HCT116 (cell line): ENCODE data around the gene PDE4B. TPM values are rescaled to one million over a fixed set of nuclear protein-coding genes. Genes with fewer than 3 reads are reported as not detected.
A peak's percentile ranks its signal among the peaks of the same experiment; 100 is the strongest.

Source experiments
- ATAC-seq: fragments of 200-7000 bp; cut with Tn5 transposase; 2 replicates; pipeline ENCODE4 v1.9.1; 2020; ENCODE audit warnings: mild to moderate bottlenecking, moderate library complexity
- BruUV-seq: library from RNA; stranded (reverse); fragments of 400-500 nt; replicated peaks from 2 replicates; lab custom pipeline; 2021; lab: Mats Ljungman, UMichigan
- CTCF ChIA-PET: fragments of 300-600 bp; sonication (Branson Sonifier 250); formaldehyde crosslinking; loops from one replicate; lab custom pipeline; 2021; ENCODE audit warnings: antibody characterized with exemption; lab: Charles Lee
- POLR2A ChIA-PET: fragments of 300-600, 350-600 bp; sonication (Branson Sonifier 250); formaldehyde crosslinking; loops from one replicate; lab custom pipeline; 2021; ENCODE audit warnings: antibody characterized with exemption; lab: Charles Lee
- RAD21 ChIA-PET, 2 experiments: fragments of 300-600 bp; sonication (Branson Sonifier 250); formaldehyde crosslinking; loops; one replicate each; lab custom pipeline; 2023; ENCODE audit warnings: low total read pairs in 2 of 2; ENCODE audit not compliant: uncharacterized antibody in 2 of 2, unreplicated experiment in 2 of 2, low non-redundant PET in 1 of 2; lab: Charles Lee
- DNase-seq: peaks from one replicate; pipeline ENCODE4 v3.0.0-alpha.2; 2010; ENCODE audit warnings: low read depth, low spot score
- H2AFZ ChIP-seq: fragments of 200-600 bp; shearing (Covaris generic), sonication (generic); 2 replicates; pipeline ENCODE4 v1.6.1; 2017; ENCODE audit warnings: low read depth, mixed run types, mixed read lengths, antibody characterized with exemption, low read length; ENCODE audit not compliant: poor library complexity, severe bottlenecking
- H3K27ac ChIP-seq: 2 replicates; pipeline ENCODE4 v1.5.1; 2012; ENCODE audit warnings: low read depth, low read length
- H3K27me3 ChIP-seq: fragments of 200-600 bp; sonication (generic); 2 replicates; pipeline ENCODE4 v1.6.1; 2016; ENCODE audit warnings: mixed run types, low read length, mixed read lengths; ENCODE audit not compliant: insufficient read depth
- H3K36me3 ChIP-seq, 2 experiments: fragments of 200-500 bp in 1 of 2; fragments of 200-600 bp in 1 of 2; sonication (Bioruptor generic) in 1 of 2; sonication (generic) in 1 of 2; 2 replicates each; pipeline versions ENCODE4 v1.5.1 to v1.6.1; 2014 to 2016; ENCODE audit warnings: low read length in 2 of 2, inconsistent platforms in 1 of 2, mixed read lengths in 1 of 2, mixed run types in 1 of 2; ENCODE audit not compliant: insufficient read depth in 2 of 2, control insufficient read depth in 1 of 2
- H3K4me1 ChIP-seq, 2 experiments: fragments of 200-600 bp in 1 of 2; sonication (generic) in 1 of 2; 2 replicates each; pipeline versions ENCODE4 v1.5.1 to v1.6.1; 2012 to 2017; ENCODE audit warnings: low read length in 2 of 2, inconsistent platforms in 1 of 2, mild to moderate bottlenecking in 1 of 2, mixed read lengths in 1 of 2, mixed run types in 1 of 2, moderate library complexity in 1 of 2; ENCODE audit not compliant: insufficient read depth in 2 of 2, control insufficient read depth in 1 of 2
- H3K4me2 ChIP-seq: fragments of 200-600 bp; sonication (generic); 2 replicates; pipeline ENCODE4 v1.6.1; 2017; ENCODE audit warnings: mixed run types, low read length, mixed read lengths
- H3K4me3 ChIP-seq, 2 experiments: fragments of 200-600 bp in 1 of 2; sonication (generic) in 1 of 2; replicated peaks in 1 of 2; 2 replicates each; pipeline ENCODE4 v1.5.1; 2011 to 2016; ENCODE audit warnings: low read length in 2 of 2, control low read depth in 1 of 2, low read depth in 1 of 2, mild to moderate bottlenecking in 1 of 2, mixed read lengths in 1 of 2, mixed run types in 1 of 2
- H3K79me2 ChIP-seq: fragments of 200-600 bp; sonication (generic); 2 replicates; pipeline ENCODE4 v1.6.1; 2017; ENCODE audit warnings: mild to moderate bottlenecking, mixed run types, low read length, moderate library complexity, mixed read lengths; ENCODE audit not compliant: insufficient read depth
- H3K9ac ChIP-seq: fragments of 200-600 bp; sonication (generic); 2 replicates; pipeline ENCODE4 v1.6.1; 2016; ENCODE audit warnings: low read length, mixed read lengths
- H3K9me2 ChIP-seq: fragments of 200-600 bp; sonication (generic), shearing (Covaris generic); 2 replicates; pipeline ENCODE4 v1.6.1; 2017; ENCODE audit warnings: mixed run types, mild to moderate bottlenecking, moderate library complexity; ENCODE audit not compliant: insufficient read depth
- H3K9me3 ChIP-seq, 2 experiments: fragments of 200-500 bp in 1 of 2; fragments of 200-600 bp in 1 of 2; sonication (Bioruptor generic) in 1 of 2; sonication (generic) in 1 of 2; 2 replicates each; pipeline ENCODE4 v1.6.1; 2014 to 2017; ENCODE audit warnings: low read length in 2 of 2, mixed read lengths in 2 of 2, inconsistent platforms in 1 of 2, low read depth in 1 of 2, mild to moderate bottlenecking in 1 of 2, mixed run types in 1 of 2, moderate library complexity in 1 of 2; ENCODE audit not compliant: control insufficient read depth in 1 of 2, insufficient read depth in 1 of 2
- H4K20me1 ChIP-seq: fragments of 200-600 bp; sonication (generic), shearing (Covaris generic); 2 replicates; pipeline ENCODE4 v1.6.1; 2017; ENCODE audit warnings: mixed run types, mild to moderate bottlenecking, moderate library complexity; ENCODE audit not compliant: insufficient read depth
- ATF3 ChIP-seq: IDR thresholded peaks from 2 replicates; pipeline ENCODE4 v1.6.1; 2012
- CBX3 ChIP-seq: IDR thresholded peaks from 2 replicates; pipeline ENCODE4 v1.6.1; 2012; ENCODE audit warnings: low read depth
- CEBPB ChIP-seq: IDR thresholded peaks from 2 replicates; pipeline ENCODE4 v1.6.1; 2012; ENCODE audit warnings: low read depth
- CTCF ChIP-seq, 3 experiments: fragments of 200-600 bp in 1 of 3; sonication (generic) in 1 of 3; IDR thresholded peaks in 2 of 3; conservative IDR thresholded peaks in 1 of 3; 2 replicates each; pipeline ENCODE4 v1.5.1; 2012 to 2017; ENCODE audit warnings: low read depth in 2 of 3, low read length in 2 of 3, antibody characterized with exemption in 1 of 3, borderline replicate concordance in 1 of 3, control low read depth in 1 of 3, mild to moderate bottlenecking in 1 of 3, mixed read lengths in 1 of 3, mixed run types in 1 of 3, moderate library complexity in 1 of 3; ENCODE audit not compliant: insufficient read depth in 1 of 3
- EGR1 ChIP-seq: IDR thresholded peaks from 2 replicates; pipeline ENCODE4 v1.6.1; 2012; ENCODE audit warnings: low read depth
- EZH2 ChIP-seq: fragments of 200-600 bp; sonication (generic); IDR thresholded peaks from 2 replicates; pipeline ENCODE4 v1.6.1; 2017; ENCODE audit warnings: antibody characterized with exemption, mixed run types
- EZH2phosphoT487 ChIP-seq: fragments of 200-600 bp; IDR thresholded peaks from 2 replicates; pipeline ENCODE4 v1.6.1; 2018; ENCODE audit warnings: antibody characterized with exemption, borderline replicate concordance
- FOSL1 ChIP-seq: IDR thresholded peaks from 2 replicates; pipeline ENCODE4 v1.6.1; 2012; ENCODE audit warnings: low read depth
- POLR2A ChIP-seq: IDR thresholded peaks from 2 replicates; pipeline ENCODE4 v1.7.0; 2011; ENCODE audit warnings: borderline replicate concordance; ENCODE audit not compliant: insufficient read depth, insufficient read length; ENCODE audit errors: extremely low read depth
- POLR2AphosphoS5 ChIP-seq: IDR thresholded peaks from 2 replicates; pipeline ENCODE4 v1.6.1; 2011; ENCODE audit warnings: mild to moderate bottlenecking, low read depth, low read length, moderate library complexity
- REST ChIP-seq: IDR thresholded peaks from 2 replicates; pipeline ENCODE4 v1.6.1; 2012; ENCODE audit warnings: low read depth
- SRF ChIP-seq: IDR thresholded peaks from 2 replicates; pipeline ENCODE4 v1.6.1; 2012; ENCODE audit warnings: low read depth
- TCF7L2 ChIP-seq: IDR thresholded peaks from 2 replicates; pipeline ENCODE4 v1.7.0; 2011; ENCODE audit warnings: borderline replicate concordance, inconsistent platforms; ENCODE audit not compliant: insufficient read depth, insufficient read length; ENCODE audit errors: extremely low read depth
- YY1 ChIP-seq: IDR thresholded peaks from 2 replicates; pipeline ENCODE4 v1.6.1; 2011; ENCODE audit warnings: low read length, low read depth, moderate library complexity, mild to moderate bottlenecking; ENCODE audit not compliant: insufficient replicate concordance; ENCODE audit errors: extremely low read depth
- ZBTB33 ChIP-seq: IDR thresholded peaks from 2 replicates; pipeline ENCODE4 v1.6.1; 2011; ENCODE audit warnings: mild to moderate bottlenecking, low read length, moderate library complexity; ENCODE audit not compliant: insufficient replicate concordance; ENCODE audit errors: extremely low read depth
- ZFX ChIP-seq: fragments of 450-650 bp; IDR thresholded peaks from 2 replicates; pipeline ENCODE4 v1.6.1; 2017
- intact Hi-C: fragments of 100-400 bp; cut with micrococcal nuclease; formaldehyde crosslinking; loops from 2 replicates; pipeline ENCODE4 v1.10.0; 2022
- total RNA-seq: library from RNA; stranded (reverse); gene quantifications from one replicate; pipeline ENCODE4 v1.2.1, GENCODE V29; 2021; ENCODE audit not compliant: unreplicated experiment

Gene PDE4B
- total RNA-seq, 1 experiment from 2014 or later, result 76.9 TPM

- no peak for TF ChIP-seq ZBTB33
- no peak for TF ChIP-seq POLR2A
- no peak for TF ChIP-seq CTCF (IDR thresholded peaks at IDR 0.05 in 2 of 3, conservative IDR thresholded peaks at IDR 0.05 in 1 of 3; ENCODE audit: borderline replicate concordance in 1 of 3, insufficient read depth in 1 of 3, low read depth in 2 of 3, low read length in 2 of 3)
- TF ChIP-seq CEBPB, result no peak
- TF ChIP-seq EZH2phosphoT487, result no peak
- no peak for TF ChIP-seq FOSL1
- TF ChIP-seq EZH2, result no peak
These were observed 21.3 kb downstream of the PDE4B start (continued) for GRCh38 chr1:65813956-65814355.

- no peak for ATAC-seq
- TF ChIP-seq ATF3, result no peak
- no peak for TF ChIP-seq POLR2AphosphoS5
- TF ChIP-seq EZH2phosphoT487, result no peak
- no peak for TF ChIP-seq ZFX
- TF ChIP-seq CBX3, result no peak
- no peak for TF ChIP-seq REST
- TF ChIP-seq EGR1, result no peak
- TF ChIP-seq ZBTB33, result no peak
- TF ChIP-seq TCF7L2, result no peak
- no peak for TF ChIP-seq SRF
- no peak for TF ChIP-seq YY1
These were observed 22.1 kb downstream of the PDE4B start for GRCh38 chr1:65814752-65815151.

More at GRCh38 chr1:65814752-65815151, 22.1 kb downstream of the PDE4B start:
- ChIA-PET POLR2A (no interaction called here), CTCF (no interaction called here), RAD21 (no interaction called here)
- Histone ChIP-seq H3K9me2 (no peaks in the 10 kb centered on the region), H3K4me2 (no peak overlapping the region), H3K4me1 (peaks cover 3 to 13% of the 10 kb centered on the region in 2 experiments; a peak in 3 of 4 replicates), H3K27ac (no peak overlapping the region), H3K9me3 (no peaks in the 10 kb centered on the region), H2AFZ (peak overlapping the region; percentile 45), H3K4me3 (no peak overlapping the region), H3K79me2 (no peaks in the 10 kb centered on the region), H3K27me3 (no peaks in the 10 kb centered on the region), H4K20me1 (no peaks in the 10 kb centered on the region), H3K9ac (no peak overlapping the region), H3K36me3 (no peaks in the 10 kb centered on the region)
- DNase-seq, result no peak
- intact Hi-C loops, result no loop called here
- no TSS peak for BruUV-seq
